Keratinocyte (primary cell): ENCODE measurements around the gene SLC39A11. TPM values are rescaled to one million over a fixed set of nuclear protein-coding genes. Genes with fewer than 3 reads are reported as not detected.

Source experiments
- DNase-seq: peaks from one replicate; pipeline ENCODE4 v3.0.0-alpha.2; 2011; ENCODE audit warnings: low read depth, missing footprints, low spot score
- FAIRE-seq: peaks from 2 replicates; lab custom pipeline; 2011; peaks lifted over from hg19 to GRCh38; lab: Jason Lieb, UNC
- H2AFZ ChIP-seq: 2 replicates; pipeline ENCODE4 v1.6.0; 2012; ENCODE audit warnings: low read length, control low read depth, inconsistent platforms; ENCODE audit not compliant: control insufficient read depth
- H3K27ac ChIP-seq: 2 replicates; pipeline ENCODE4 v1.5.1; 2011; ENCODE audit warnings: low read length; ENCODE audit not compliant: control insufficient read depth, insufficient read depth
- H3K27me3 ChIP-seq: 3 replicates; pipeline ENCODE4 v1.6.0; 2011; ENCODE audit warnings: low read length; ENCODE audit not compliant: control insufficient read depth, insufficient read depth; ENCODE audit errors: extremely low read depth
- H3K36me3 ChIP-seq, 2 experiments: 2 replicates in 1 of 2; 3 replicates in 1 of 2; pipeline ENCODE4 v1.5.1; 2011; ENCODE audit warnings: low read length in 2 of 2, mild to moderate bottlenecking in 1 of 2; ENCODE audit not compliant: control insufficient read depth in 2 of 2, insufficient read depth in 2 of 2; ENCODE audit errors: extremely low read depth in 1 of 2
- H3K4me1 ChIP-seq: 3 replicates; pipeline ENCODE4 v1.5.1; 2011; ENCODE audit warnings: low read length; ENCODE audit not compliant: control insufficient read depth, insufficient read depth; ENCODE audit errors: extremely low read depth
- H3K4me2 ChIP-seq: 3 replicates; pipeline ENCODE4 v1.6.0; 2011; ENCODE audit warnings: low read depth, low read length; ENCODE audit not compliant: control insufficient read depth, insufficient read depth; ENCODE audit errors: extremely low read depth
- H3K4me3 ChIP-seq, 3 experiments: fragments of 200-600 bp in 1 of 3; sonication (generic) in 1 of 3; 2 replicates in 2 of 3; 3 replicates in 1 of 3; pipeline ENCODE4 v1.5.1; 2011 to 2016; ENCODE audit warnings: low read length in 3 of 3, mild to moderate bottlenecking in 3 of 3, control low read depth in 2 of 3, inconsistent platforms in 1 of 3, low read depth in 1 of 3, mixed read lengths in 1 of 3, mixed run types in 1 of 3, moderate library complexity in 1 of 3; ENCODE audit not compliant: control insufficient read depth in 2 of 3, insufficient read depth in 2 of 3; ENCODE audit errors: extremely low read depth in 1 of 3
- H3K79me2 ChIP-seq: 2 replicates; pipeline ENCODE4 v1.6.0; 2012; ENCODE audit warnings: low read length; ENCODE audit not compliant: control insufficient read depth, insufficient read depth
- H3K9ac ChIP-seq: 3 replicates; pipeline ENCODE4 v1.6.0; 2011; ENCODE audit warnings: low read length; ENCODE audit not compliant: control insufficient read depth, insufficient read depth; ENCODE audit errors: extremely low read depth
- H3K9me1 ChIP-seq: 3 replicates; pipeline ENCODE4 v1.6.0; 2011; ENCODE audit warnings: low read length; ENCODE audit not compliant: control insufficient read depth, insufficient read depth; ENCODE audit errors: extremely low read depth
- H3K9me3 ChIP-seq: 2 replicates; pipeline ENCODE4 v1.5.1; 2012; ENCODE audit warnings: low read depth, low read length; ENCODE audit not compliant: control insufficient read depth
- H4K20me1 ChIP-seq: 3 replicates; pipeline ENCODE4 v1.6.0; 2011; ENCODE audit warnings: low read length; ENCODE audit not compliant: control insufficient read depth, insufficient read depth; ENCODE audit errors: extremely low read depth
- EZH2 ChIP-seq: IDR thresholded peaks from one replicate; pipeline ENCODE4 v1.6.1; 2012; ENCODE audit warnings: inconsistent platforms, mild to moderate bottlenecking, low read length, moderate library complexity
- dilution Hi-C: fragments of 300-500 bp; cut with MboI; formaldehyde crosslinking; loops from one replicate; pipeline ENCODE4 v1.7.0; 2020; ENCODE audit warnings: low sequenced_read_pairs; ENCODE audit not compliant: extremely low pct_ligation_motif_present
- polyA plus RNA-seq, 5 experiments: library from polyadenylated mRNA; depleted of rRNA in 3 of 5; stranded (reverse) in 3 of 5; stranded (forward) in 1 of 5; unstranded in 1 of 5; fragments of >200 nt; gene quantifications; 1 replicate in 1 of 5; 2 replicates in 3 of 5; 3 replicates in 1 of 5; pipeline versions ENCODE4 v1.2.1 to v1.2.3, GENCODE V29; 2011 to 2012; ENCODE audit warnings: missing spikeins in 2 of 5, low read depth in 1 of 5, low replicate concordance in 1 of 5
- TF ChIP-seq, protein P1 (sequence below), 3 experiments: IDR thresholded peaks in 1 of 3; conservative IDR thresholded peaks in 1 of 3; optimal IDR thresholded peaks in 1 of 3; 2 replicates in 2 of 3; 3 replicates in 1 of 3; pipeline versions ENCODE3 to v1.5.1; 2011; ENCODE audit warnings: low read length in 3 of 3, mild to moderate bottlenecking in 3 of 3, moderate library complexity in 2 of 3, control low read depth in 1 of 3, inconsistent platforms in 1 of 3; ENCODE audit not compliant: insufficient read depth in 2 of 3; ENCODE audit errors: extremely low read depth in 1 of 3

The SLC39A11 gene
- polyA plus RNA-seq, 1 donor (not counting 4 experiments of a cell fraction or from before 2014, with no cell fraction given), result 11.5 TPM

DNA sequence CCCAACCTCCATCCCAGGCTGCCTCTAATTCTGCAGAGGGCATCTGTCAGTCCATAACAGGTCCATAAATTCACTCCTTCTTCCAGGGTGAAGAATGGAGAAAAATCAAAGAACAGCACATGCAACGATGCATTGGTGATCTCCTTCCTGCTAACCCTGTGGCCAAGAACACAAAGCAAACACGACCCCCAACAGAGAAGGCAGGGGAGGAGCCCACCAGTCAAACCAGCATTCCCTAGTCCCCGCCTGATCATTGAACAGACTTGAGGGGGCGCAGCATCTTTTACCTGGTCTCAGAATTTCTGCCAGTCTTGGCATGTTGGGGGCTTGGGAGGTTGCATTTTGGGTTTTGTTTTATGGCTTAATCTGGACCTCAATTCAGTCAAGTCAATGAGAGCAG, 476.0 kb downstream of the SLC39A11 start:
- Histone ChIP-seq H2AFZ (no peak overlapping the region), H3K4me2 (no peak overlapping the region), H3K27ac (no peak overlapping the region)

DNA sequence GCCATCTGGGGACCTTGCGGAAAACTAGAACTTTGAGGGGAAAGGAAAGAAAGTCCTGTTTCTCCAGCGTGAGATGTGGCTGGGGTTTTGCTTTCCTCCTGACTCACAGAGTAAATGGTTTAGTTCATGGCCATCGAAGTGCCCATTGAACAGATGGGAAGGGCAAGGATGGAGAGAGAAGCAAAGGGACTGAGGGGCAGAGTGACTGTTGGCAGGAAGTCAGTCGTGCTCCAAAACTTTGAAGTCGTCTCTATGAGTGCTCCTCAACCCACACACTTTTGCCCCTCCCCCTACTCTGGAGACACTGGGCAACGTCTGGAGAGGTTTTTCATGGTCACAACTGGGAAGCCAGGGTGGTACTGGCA, 476.9 kb downstream of the SLC39A11 start:
- Histone ChIP-seq H3K4me2 (no peak overlapping the region), H2AFZ (no peak overlapping the region), H3K79me2 (no peaks in the 10 kb centered on the region), H3K27ac (no peak overlapping the region), H3K36me3 (no peaks in the 10 kb centered on the region), H3K27me3 (no peaks in the 10 kb centered on the region), H3K9me3 (no peaks in the 10 kb centered on the region), H3K4me1 (peaks cover 31% of the 10 kb centered on the region), H3K4me3 (no peak overlapping the region), H3K9me1 (no peaks in the 10 kb centered on the region), H4K20me1 (no peaks in the 10 kb centered on the region), H3K9ac (no peak overlapping the region)
- FAIRE-seq (no peak), DNase-seq (no peak)
- TF ChIP-seq EZH2, result no peak
- TF ChIP-seq, protein P1, sequence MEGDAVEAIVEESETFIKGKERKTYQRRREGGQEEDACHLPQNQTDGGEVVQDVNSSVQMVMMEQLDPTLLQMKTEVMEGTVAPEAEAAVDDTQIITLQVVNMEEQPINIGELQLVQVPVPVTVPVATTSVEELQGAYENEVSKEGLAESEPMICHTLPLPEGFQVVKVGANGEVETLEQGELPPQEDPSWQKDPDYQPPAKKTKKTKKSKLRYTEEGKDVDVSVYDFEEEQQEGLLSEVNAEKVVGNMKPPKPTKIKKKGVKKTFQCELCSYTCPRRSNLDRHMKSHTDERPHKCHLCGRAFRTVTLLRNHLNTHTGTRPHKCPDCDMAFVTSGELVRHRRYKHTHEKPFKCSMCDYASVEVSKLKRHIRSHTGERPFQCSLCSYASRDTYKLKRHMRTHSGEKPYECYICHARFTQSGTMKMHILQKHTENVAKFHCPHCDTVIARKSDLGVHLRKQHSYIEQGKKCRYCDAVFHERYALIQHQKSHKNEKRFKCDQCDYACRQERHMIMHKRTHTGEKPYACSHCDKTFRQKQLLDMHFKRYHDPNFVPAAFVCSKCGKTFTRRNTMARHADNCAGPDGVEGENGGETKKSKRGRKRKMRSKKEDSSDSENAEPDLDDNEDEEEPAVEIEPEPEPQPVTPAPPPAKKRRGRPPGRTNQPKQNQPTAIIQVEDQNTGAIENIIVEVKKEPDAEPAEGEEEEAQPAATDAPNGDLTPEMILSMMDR (optimal IDR thresholded peaks at IDR 0.05 in 1 of 3, IDR thresholded peaks at IDR 0.05 in 1 of 3, conservative IDR thresholded peaks at IDR 0.05 in 1 of 3; ENCODE audit: extremely low read depth in 1 of 3, insufficient read depth in 2 of 3, low read length in 3 of 3), result no peak
- dilution Hi-C loops, result no loop called here

More for the DNA sequence above, 476.0 kb downstream of the SLC39A11 start:
- Histone ChIP-seq H3K27me3 (no peaks in the 10 kb centered on the region), H3K9ac (no peak overlapping the region), H3K36me3 (no peaks in the 10 kb centered on the region), H3K79me2 (no peaks in the 10 kb centered on the region), H4K20me1 (no peaks in the 10 kb centered on the region), H3K4me1 (peaks cover 31% of the 10 kb centered on the region), H3K9me1 (no peaks in the 10 kb centered on the region), H3K4me3 (no peak overlapping the region), H3K9me3 (no peaks in the 10 kb centered on the region)
- dilution Hi-C loops, result no loop called here
- FAIRE-seq, result no peak
- DNase-seq, result no peak
- TF ChIP-seq, protein P1 (optimal IDR thresholded peaks at IDR 0.05 in 1 of 3, IDR thresholded peaks at IDR 0.05 in 1 of 3, conservative IDR thresholded peaks at IDR 0.05 in 1 of 3; ENCODE audit: extremely low read depth in 1 of 3, insufficient read depth in 2 of 3, low read length in 3 of 3), result no peak
- TF ChIP-seq EZH2, result no peak
